GM19099 (cell line): ENCODE measurements around the gene TM9SF3.

Experiments used
- POLR2A ChIP-seq: IDR thresholded peaks from 3 replicates; pipeline ENCODE4 v1.6.1; 2011; ENCODE audit warnings: low read depth; ENCODE audit not compliant: insufficient read length; ENCODE audit errors: extremely low read depth

The TM9SF3 gene

GRCh38 chr10:96612055-96612830 lies 25.4 kb upstream of the TM9SF3 start:
- TF ChIP-seq POLR2A: no peak

- no peak for TF ChIP-seq POLR2A
Measured at GRCh38 chr10:96610817-96611216, 24.0 kb upstream of the TM9SF3 start.

- no peak for TF ChIP-seq POLR2A
Measured at GRCh38 chr10:96609510-96609909, 22.7 kb upstream of the TM9SF3 start.

GRCh38 chr10:96608805-96609204 lies 22.0 kb upstream of the TM9SF3 start:
- TF ChIP-seq POLR2A: no peak

- no peak for TF ChIP-seq POLR2A
Measured at GRCh38 chr10:96608262-96608661, 21.4 kb upstream of the TM9SF3 start.

GRCh38 chr10:96606946-96607345 lies 20.1 kb upstream of the TM9SF3 start:
- no peak for TF ChIP-seq POLR2A

- TF ChIP-seq POLR2A: no peak
Measured at GRCh38 chr10:96606216-96606615, 19.4 kb upstream of the TM9SF3 start.

GRCh38 chr10:96600337-96600736 lies 13.5 kb upstream of the TM9SF3 start:
- TF ChIP-seq POLR2A: no peak

GRCh38 chr10:96598846-96599245 lies 12.0 kb upstream of the TM9SF3 start:
- no peak for TF ChIP-seq POLR2A

- no peak for TF ChIP-seq POLR2A
Measured at GRCh38 chr10:96596422-96597407, 9.9 kb upstream of the TM9SF3 start.

GRCh38 chr10:96595741-96596140 lies 8.9 kb upstream of the TM9SF3 start:
- no peak for TF ChIP-seq POLR2A

- no peak for TF ChIP-seq POLR2A
Measured at GRCh38 chr10:96591946-96592345, 5.1 kb upstream of the TM9SF3 start.

GRCh38 chr10:96588616-96589419 lies 2.0 kb upstream of the TM9SF3 start:
- no peak for TF ChIP-seq POLR2A

GRCh38 chr10:96588060-96588554 lies 1.3 kb upstream of the TM9SF3 start:
- TF ChIP-seq POLR2A: peak; percentile 30

- TF ChIP-seq POLR2A: no peak
Measured at GRCh38 chr10:96587264-96588059, 650 bp upstream of the TM9SF3 start.
